ENCODE data around the gene PPP5C. TPM values are rescaled to one million over a fixed set of nuclear protein-coding genes. Genes with fewer than 3 reads are reported as not detected.
"Not testable (repeated sequence)": the region's sequence is repeated elsewhere in the genome, so short reads cannot be mapped to it uniquely, and the experiment has no call there.

Gene PPP5C
- total RNA-seq, 1 experiment from 2014 or later, result 130 TPM

DNA sequence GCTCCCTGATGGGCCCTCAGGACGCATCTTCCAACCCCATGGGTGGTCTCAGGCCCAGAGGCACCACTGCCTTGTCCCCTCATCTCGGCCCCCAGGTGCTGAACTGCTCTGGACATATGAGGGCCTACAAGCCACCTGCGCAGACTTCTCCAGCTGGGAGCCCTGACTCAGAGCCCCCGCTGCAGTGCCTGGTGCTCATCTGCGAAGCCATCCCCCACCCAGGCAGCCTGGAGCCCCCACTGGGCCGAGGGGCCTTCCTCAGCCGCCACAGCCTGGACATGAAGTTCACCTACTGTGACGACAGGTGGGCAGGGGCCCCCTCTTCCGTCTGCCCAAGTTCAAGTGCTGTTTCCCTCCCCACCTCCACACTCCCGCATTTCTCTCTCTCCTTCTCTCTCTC lies 37.8 kb upstream of the PPP5C start:
- TF ChIP-seq, protein P1, sequence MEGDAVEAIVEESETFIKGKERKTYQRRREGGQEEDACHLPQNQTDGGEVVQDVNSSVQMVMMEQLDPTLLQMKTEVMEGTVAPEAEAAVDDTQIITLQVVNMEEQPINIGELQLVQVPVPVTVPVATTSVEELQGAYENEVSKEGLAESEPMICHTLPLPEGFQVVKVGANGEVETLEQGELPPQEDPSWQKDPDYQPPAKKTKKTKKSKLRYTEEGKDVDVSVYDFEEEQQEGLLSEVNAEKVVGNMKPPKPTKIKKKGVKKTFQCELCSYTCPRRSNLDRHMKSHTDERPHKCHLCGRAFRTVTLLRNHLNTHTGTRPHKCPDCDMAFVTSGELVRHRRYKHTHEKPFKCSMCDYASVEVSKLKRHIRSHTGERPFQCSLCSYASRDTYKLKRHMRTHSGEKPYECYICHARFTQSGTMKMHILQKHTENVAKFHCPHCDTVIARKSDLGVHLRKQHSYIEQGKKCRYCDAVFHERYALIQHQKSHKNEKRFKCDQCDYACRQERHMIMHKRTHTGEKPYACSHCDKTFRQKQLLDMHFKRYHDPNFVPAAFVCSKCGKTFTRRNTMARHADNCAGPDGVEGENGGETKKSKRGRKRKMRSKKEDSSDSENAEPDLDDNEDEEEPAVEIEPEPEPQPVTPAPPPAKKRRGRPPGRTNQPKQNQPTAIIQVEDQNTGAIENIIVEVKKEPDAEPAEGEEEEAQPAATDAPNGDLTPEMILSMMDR (IDR thresholded peaks at IDR 0.05; ENCODE audit: insufficient read depth in 1 of 2, low read depth in 1 of 2, low read length in 1 of 2, severe bottlenecking in 1 of 2, unreplicated experiment in 1 of 2), result no peak
- Mint-ChIP-seq H3K4me1 (ENCODE audit: low read depth, unreplicated experiment) (no peaks in the 10 kb centered on the region), H3K36me3 (ENCODE audit: insufficient read depth, unreplicated experiment) (peaks cover 7% of the 10 kb centered on the region), H3K27me3 (ENCODE audit: insufficient read depth, unreplicated experiment) (no peaks in the 10 kb centered on the region), H3K9me3 (ENCODE audit: unreplicated experiment) (peaks cover 24% of the 10 kb centered on the region), H3K27ac (ENCODE audit: unreplicated experiment) (no peak overlapping the region), H3K4me3 (ENCODE audit: unreplicated experiment) (no peak overlapping the region)
- no peaks in the 10 kb centered on the region for H3K4me1 ChIP-seq
- intact Hi-C loops (cut with micrococcal nuclease; ENCODE audit: unreplicated experiment), result no loop called here
- H3K36me3 ChIP-seq (ENCODE audit: control insufficient read depth, insufficient read depth, low read length), result no peaks in the 10 kb centered on the region
- ChIA-PET POLR2A (no interaction called here), CTCF (no interaction called here)
- DNase-seq, result no peak
- H3K4me3 ChIP-seq (ENCODE audit: low read depth, low read length), result no peak overlapping the region
- no TSS peak for BruUV-seq (replicated peaks)
- H3K9me3 ChIP-seq, result peaks cover 8% of the 10 kb centered on the region; the same call in 1 of the 2 replicates
- H3K27me3 ChIP-seq (replicated peaks; ENCODE audit: control insufficient read depth, insufficient read depth, low read length), result no peaks in the 10 kb centered on the region

DNA sequence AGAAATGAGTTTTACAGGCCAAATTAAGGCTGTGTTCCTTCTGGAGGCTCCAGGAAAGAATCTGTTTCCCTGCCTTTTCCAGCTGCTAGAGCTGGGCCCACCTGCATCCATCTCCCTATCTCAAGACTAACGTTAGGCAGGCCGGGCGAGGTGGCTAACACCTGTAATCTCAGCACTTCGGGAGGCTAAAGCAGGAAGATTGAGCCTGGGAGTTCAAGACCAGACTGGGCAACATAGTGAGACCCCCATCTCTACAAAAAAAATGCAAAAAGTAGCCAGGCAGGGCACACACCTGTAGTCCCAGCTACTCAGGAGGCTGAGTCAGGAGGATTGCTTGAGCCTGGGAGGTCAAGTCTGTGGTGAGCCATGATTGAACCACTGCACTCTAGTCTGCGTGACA lies 35.4 kb upstream of the PPP5C start:
- Mint-ChIP-seq H3K4me3 (ENCODE audit: unreplicated experiment) (no peak overlapping the region), H3K36me3 (ENCODE audit: insufficient read depth, unreplicated experiment) (peaks cover 7% of the 10 kb centered on the region), H3K4me1 (ENCODE audit: low read depth, unreplicated experiment) (no peaks in the 10 kb centered on the region), H3K27me3 (ENCODE audit: insufficient read depth, unreplicated experiment) (no peaks in the 10 kb centered on the region), H3K9me3 (ENCODE audit: unreplicated experiment) (peaks cover 10% of the 10 kb centered on the region), H3K27ac (ENCODE audit: unreplicated experiment) (no peak overlapping the region)
- Histone ChIP-seq H3K4me1 (no peaks in the 10 kb centered on the region), H3K36me3 (ENCODE audit: control insufficient read depth, insufficient read depth, low read length) (no peaks in the 10 kb centered on the region), H3K9me3 (peaks cover 2% of the 10 kb centered on the region; the same call in 1 of the 2 replicates), H3K4me3 (ENCODE audit: low read depth, low read length) (no peak overlapping the region), H3K27me3 (replicated peaks; ENCODE audit: control insufficient read depth, insufficient read depth, low read length) (no peaks in the 10 kb centered on the region)
- POLR2A ChIA-PET, result no interaction called here
- DNase-seq, result no peak
- CTCF ChIA-PET, result no interaction called here
- no TSS peak for BruUV-seq (replicated peaks)
- intact Hi-C loops (cut with micrococcal nuclease; ENCODE audit: unreplicated experiment), result no loop called here
- TF ChIP-seq, protein P1 (IDR thresholded peaks at IDR 0.05; ENCODE audit: insufficient read depth in 1 of 2, low read depth in 1 of 2, low read length in 1 of 2, severe bottlenecking in 1 of 2, unreplicated experiment in 1 of 2), result no peak

DNA sequence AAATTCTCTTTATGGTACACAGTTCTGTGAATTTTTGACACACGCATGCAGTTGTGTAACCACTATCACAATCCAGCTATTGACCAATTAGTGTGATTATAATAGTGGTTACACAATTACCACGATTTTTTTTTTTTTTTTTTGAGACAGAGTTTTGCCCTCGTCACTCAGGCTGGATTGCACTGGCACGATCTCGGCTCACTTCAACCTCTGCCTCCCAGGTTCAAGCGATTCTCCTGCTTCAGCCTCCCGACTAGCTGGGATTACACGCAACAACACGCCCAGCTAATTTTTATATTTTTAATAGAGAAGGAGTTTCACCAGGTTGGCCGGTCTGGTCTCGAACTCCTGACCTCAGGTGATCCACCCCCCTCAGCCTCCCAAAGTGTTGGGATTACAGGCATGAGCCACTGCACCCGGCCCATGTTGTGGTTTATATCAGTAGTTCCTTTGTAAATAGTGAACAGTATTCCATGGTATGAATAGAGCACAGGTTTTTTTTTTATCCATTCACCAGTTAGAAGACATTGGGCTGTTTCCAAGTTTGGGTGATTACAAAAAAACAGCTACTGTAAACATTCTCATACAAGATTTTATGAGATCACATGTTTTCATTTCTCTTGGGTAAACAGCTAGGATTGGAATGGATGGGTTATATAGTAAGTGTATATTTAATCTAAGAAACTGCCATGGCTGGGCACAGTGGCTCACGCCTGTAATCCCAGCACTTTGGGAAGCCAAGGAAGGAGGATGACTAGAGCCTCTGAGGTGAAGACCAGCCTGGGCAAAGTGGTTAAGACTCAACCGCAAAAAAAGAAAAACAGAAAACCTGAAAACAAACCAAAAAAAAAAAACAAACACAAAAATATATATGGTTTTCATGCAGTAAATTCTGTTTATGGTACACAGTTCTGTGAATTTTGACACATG lies 33.1 kb upstream of the PPP5C start:
- H3K27me3 Mint-ChIP-seq (ENCODE audit: insufficient read depth, unreplicated experiment); H3K4me3 Mint-ChIP-seq (ENCODE audit: unreplicated experiment); H3K4me1 ChIP-seq; POLR2A ChIA-PET; H3K27me3 ChIP-seq (replicated peaks; ENCODE audit: control insufficient read depth, insufficient read depth, low read length); H3K4me1 Mint-ChIP-seq (ENCODE audit: low read depth, unreplicated experiment); H3K4me3 ChIP-seq (ENCODE audit: low read depth, low read length); BruUV-seq (replicated peaks); H3K27ac Mint-ChIP-seq (ENCODE audit: unreplicated experiment); DNase-seq; intact Hi-C loops (cut with micrococcal nuclease; ENCODE audit: unreplicated experiment); H3K9me3 Mint-ChIP-seq (ENCODE audit: unreplicated experiment); H3K36me3 Mint-ChIP-seq (ENCODE audit: insufficient read depth, unreplicated experiment); H3K9me3 ChIP-seq; CTCF ChIA-PET; H3K36me3 ChIP-seq (ENCODE audit: control insufficient read depth, insufficient read depth, low read length): not testable (repeated sequence)
